WTC11 (cell line): ENCODE results near the gene CBFA2T2.

ENCODE experiments used
- CTCF ChIP-seq: fragments of 200-600 bp; IDR thresholded peaks from 2 replicates; pipeline ENCODE4 v1.8.0; 2022; ENCODE audit warnings: antibody characterized with exemption
- ETV6 ChIP-seq: sonication (generic); formaldehyde crosslinking; IDR thresholded peaks from 2 replicates; pipeline ENCODE4 v1.8.1; 2022; ENCODE audit warnings: mild to moderate bottlenecking, missing genetic modification reagents
- JUN ChIP-seq: sonication (generic); formaldehyde crosslinking; IDR thresholded peaks from 2 replicates; pipeline ENCODE4 v1.8.0; 2023; ENCODE audit warnings: mild to moderate bottlenecking, missing genetic modification reagents
- ZNF232 ChIP-seq: sonication (generic); formaldehyde crosslinking; IDR thresholded peaks from 2 replicates; pipeline ENCODE4 v1.8.0; 2022; ENCODE audit warnings: mild to moderate bottlenecking, missing genetic modification reagents

- TF ChIP-seq CTCF (no peak), ETV6 (no peak), ZNF232 (no peak), JUN (CRISPR knock-in tag) (no peak)
Observed at GRCh38 chr20:33679758-33680485, 190.0 kb downstream of the CBFA2T2 start.
